Renal cortex interstitium (tissue), 11 donors: Measurements from ENCODE around the gene RPTOR. TPM values are rescaled to one million over a fixed set of nuclear protein-coding genes. Genes with fewer than 3 reads are reported as not detected.

ENCODE experiments used
- DNase-seq, 11 donors: peaks; one replicate each; pipeline ENCODE4 v3.0.0-alpha.2; 2013; ENCODE audit warnings: low read depth in 9 of 11, low spot score in 4 of 11; ENCODE audit errors: extremely low read depth in 1 of 11
- polyA plus RNA-seq, 3 donors: library from polyadenylated mRNA; unstranded; fragments of 120-200 nt; gene quantifications; one replicate each; pipeline ENCODE4 v1.2.1, GENCODE V29; 2013; ENCODE audit not compliant: insufficient read length in 3 of 3

The RPTOR gene
- polyA plus RNA-seq, 3 donors = 17.2 to 22.5 (median 21.4) TPM

DNA sequence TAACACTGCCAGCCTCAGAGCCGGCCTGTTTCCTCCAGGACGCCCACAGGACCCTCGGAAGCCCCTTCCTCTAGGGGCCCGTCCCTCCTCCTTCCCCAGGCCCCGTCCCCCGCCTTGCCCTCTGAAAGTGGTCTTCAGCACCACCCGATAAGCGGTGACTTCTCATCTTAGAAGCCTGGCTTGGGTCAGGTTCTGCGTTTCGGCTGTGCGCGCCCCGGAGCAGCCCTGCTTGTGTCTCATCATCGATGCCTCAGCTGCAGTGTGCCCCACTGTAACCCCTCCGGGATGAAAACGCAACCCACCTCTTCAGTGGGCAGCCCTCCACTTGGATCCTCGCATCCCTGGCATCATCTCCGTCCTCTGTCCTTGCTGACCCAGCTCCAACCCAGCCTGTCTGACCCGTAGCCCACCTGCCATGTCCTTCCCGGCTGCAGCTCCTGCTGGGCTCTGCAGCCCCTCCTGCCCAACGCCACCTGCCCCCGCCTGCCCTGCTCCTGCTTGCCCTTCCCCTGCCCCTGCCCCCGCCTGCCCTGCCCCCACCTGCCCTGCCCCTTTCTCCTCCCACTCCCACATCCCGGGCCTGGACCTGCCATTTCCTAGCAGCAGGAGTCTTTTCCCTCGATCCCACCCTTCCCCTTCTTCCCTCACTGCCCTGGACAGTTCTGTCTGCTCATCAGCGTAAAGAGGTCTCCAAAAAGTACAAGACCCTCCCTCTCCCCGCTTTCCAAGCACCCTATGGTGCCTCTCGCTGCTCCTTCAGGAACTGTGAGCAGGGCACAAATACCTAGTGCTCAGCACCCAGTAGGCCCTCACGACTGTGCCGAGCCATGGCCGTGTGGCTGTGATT lies 334.5 kb downstream of the RPTOR start:
- no peak for DNase-seq

DNA sequence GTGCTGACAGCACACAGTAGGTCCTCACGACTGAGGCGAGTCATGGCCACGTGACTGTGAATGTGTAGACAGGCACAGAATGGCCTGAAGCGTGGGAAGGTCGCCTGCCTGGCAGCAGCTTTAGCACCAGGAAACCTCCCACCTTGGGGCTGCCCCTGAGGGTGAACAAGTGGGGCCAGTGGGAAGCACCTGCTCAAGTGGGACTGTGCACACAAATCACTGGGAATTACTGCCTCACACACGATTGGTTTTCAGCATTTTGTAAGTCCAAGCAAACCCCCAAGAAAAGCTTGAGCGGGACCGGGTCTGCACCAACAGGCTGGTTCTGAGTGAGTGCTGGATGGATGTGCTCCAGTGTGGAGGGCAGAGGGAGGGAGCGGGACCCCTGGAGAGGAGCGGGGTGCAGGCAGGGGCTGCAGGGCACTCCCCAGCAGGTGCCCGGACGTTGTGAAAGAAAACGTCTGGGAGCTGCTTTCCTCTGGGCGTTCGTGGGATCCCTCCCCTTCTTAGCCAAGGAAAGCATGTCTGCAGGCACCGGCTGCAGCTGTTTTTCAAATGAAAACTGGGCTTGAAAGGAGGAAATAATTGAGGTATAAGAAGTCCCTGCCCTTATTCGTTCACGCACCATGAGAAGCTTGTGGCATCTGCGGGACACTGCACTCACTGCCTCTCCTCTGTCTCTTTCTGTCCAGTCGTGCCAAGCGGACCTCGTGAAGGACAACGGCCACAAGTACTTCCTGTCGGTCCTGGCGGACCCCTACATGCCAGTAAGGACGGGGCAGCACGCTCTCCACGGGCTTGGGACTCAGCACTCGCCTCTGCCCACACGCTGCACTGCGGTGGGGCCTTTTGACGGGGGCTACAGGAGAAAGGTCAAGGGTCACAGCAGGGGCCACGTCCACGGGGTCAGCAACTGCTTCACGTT lies 335.3 kb downstream of the RPTOR start:
- DNase-seq = no peak

- no peak for DNase-seq
Observed at GRCh38 chr17:80880648-80880985, 336.0 kb downstream of the RPTOR start.

GRCh38 chr17:80881306-80881705 lies 336.7 kb downstream of the RPTOR start:
- DNase-seq = no peak

DNA sequence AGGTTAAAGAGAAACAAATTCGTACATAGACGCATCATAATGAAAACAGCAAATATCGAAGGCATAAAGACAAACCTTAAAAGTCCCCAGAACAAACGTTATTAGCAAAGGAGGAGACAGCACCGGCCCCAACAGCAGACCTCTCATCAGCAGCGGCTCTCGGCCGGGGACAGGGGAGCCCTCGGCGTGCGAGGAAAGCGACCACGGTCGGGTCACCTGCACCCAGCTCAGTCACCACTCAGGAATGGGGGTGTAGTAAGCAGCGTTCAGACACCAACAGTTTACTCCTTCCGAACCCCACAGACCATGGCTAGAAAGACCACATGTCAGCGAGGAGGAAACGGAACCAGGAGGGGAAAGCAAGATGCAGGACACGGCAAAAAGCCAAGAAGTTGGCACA lies 337.7 kb downstream of the RPTOR start:
- DNase-seq = no peak

- no peak for DNase-seq
Observed at GRCh38 chr17:80882926-80883685, 338.5 kb downstream of the RPTOR start.

DNA sequence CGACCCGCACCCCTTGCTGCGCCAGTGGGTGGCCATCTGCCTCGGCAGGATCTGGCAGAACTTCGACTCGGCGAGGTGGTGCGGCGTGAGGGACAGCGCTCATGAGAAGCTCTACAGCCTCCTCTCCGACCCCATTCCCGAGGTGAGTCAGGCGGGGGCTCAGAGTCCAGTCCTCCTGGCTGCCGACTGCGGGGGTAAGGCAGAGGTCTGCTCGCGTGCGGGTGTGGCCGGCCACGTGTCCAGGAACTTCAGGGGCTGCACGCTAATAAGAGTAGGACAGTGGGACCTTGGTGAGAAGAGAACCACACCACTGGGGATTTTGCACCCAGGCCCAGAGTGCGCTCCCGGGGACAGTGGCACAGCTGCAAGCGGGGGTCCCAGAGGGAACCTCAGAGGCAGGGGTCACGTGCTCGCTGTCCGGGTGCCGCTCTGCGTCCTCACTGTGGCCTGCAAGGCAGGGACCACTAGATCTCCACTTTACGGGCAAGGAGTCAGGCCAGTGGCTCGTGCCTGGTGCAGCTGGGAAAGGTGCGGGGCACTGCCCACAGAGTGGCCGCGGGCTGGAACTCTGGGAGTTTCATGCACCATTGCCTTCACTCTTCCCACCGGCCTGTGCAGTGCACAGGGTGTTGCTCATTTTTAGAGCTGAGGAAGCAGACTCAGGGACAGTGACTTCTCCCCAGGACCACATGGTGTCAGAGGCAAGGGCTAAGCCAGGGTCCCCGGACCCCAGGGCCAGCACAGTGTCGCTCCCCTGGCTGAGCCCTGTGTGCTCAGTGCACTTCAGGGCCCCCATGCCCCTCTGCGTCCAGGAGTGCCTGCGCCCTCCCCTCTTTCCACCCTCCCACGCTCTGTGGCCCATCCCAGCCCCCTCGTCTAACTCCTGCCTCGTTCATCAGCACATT lies 339.4 kb downstream of the RPTOR start:
- no peak for DNase-seq

DNA sequence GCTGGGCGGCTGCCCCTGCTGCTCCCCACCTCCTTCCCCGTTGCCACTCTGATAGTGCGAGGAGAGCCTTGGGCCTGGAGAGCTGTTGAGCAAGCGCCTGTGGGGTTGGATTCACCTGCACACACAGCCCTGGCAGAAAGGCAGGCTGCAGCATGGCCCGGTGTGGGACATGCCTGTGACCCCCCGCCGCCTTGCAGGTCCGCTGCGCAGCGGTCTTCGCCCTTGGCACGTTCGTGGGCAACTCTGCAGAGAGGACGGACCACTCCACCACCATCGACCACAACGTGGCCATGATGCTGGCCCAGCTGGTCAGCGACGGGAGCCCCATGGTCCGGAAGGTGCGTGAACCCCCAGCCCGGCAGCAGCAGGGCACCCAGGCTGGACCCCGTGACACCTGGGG lies 340.2 kb downstream of the RPTOR start:
- no peak for DNase-seq

- DNase-seq = no peak
Observed at GRCh38 chr17:80885947-80886582, 341.4 kb downstream of the RPTOR start.

DNA sequence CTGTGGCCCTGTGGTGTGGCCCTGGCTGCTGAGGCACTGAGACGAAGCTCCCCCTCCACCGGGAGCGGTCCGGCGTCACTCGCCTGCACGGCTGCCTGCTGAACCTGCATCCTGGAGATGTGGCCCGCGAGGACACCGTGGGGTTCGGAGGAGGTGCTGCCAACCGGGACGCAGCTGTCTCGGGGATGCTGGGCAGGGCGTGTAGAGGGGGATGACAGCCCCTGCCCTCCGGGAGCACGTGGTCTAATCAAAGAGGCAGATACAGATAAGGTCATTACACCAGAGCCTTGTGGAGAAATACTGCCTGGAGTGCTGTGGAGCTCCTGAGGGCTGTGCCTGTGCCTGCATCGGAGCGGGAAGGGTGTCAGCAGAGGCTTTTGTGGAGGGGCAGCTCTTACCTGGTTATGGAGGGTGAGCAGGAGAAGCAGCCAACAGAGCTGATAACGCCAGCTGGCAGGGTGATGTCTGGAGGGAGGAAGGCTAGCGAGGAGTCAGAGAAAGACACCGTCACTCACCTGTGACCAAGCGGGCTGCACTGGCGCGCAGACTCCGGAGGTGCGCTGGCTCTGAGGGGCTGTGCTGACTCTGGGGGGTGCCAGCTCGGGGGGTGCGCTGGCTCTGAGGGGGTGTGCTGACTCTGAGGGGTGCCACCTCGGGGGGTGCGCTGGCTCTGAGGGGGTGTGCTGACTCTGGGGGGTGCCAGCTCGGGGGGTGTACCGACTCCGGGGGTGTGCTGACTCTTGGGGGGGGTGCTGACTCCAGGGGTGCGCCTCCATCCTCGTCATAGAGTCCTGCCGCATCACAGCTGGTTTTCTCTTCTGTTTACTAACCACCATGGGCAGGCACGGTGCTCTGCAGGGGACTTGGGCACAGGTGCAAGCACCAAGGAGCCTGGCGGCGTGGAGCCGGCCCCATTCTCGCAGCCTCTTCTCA lies 342.3 kb downstream of the RPTOR start:
- no peak for DNase-seq

DNA sequence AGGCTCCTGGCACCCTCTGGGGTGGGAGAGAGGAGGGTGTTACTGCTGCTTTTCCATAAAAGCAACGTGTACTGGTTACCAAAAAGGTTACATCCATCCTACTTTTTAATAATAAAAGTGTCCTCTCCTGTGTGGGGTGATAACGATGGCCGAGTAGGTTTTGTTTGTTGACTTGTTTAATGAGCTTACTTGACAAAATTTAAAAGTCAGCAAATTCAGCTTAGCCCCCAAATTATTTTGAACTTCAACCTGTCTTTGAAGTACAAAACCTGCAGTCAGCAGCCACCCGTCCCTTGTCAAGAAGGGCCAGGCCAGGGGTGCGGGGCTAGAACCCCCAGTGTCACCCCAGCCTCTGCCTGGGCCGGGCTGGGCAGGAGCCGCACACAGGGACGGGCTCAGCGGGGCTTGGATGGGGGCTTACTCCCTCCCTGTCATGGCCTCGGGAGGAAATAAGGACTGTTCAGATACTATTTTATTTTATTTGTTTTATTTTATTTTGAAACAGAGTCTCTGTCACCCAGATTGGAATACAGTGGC lies 343.1 kb downstream of the RPTOR start:
- DNase-seq = no peak

GRCh38 chr17:80888276-80889160 lies 343.9 kb downstream of the RPTOR start:
- no peak for DNase-seq

DNA sequence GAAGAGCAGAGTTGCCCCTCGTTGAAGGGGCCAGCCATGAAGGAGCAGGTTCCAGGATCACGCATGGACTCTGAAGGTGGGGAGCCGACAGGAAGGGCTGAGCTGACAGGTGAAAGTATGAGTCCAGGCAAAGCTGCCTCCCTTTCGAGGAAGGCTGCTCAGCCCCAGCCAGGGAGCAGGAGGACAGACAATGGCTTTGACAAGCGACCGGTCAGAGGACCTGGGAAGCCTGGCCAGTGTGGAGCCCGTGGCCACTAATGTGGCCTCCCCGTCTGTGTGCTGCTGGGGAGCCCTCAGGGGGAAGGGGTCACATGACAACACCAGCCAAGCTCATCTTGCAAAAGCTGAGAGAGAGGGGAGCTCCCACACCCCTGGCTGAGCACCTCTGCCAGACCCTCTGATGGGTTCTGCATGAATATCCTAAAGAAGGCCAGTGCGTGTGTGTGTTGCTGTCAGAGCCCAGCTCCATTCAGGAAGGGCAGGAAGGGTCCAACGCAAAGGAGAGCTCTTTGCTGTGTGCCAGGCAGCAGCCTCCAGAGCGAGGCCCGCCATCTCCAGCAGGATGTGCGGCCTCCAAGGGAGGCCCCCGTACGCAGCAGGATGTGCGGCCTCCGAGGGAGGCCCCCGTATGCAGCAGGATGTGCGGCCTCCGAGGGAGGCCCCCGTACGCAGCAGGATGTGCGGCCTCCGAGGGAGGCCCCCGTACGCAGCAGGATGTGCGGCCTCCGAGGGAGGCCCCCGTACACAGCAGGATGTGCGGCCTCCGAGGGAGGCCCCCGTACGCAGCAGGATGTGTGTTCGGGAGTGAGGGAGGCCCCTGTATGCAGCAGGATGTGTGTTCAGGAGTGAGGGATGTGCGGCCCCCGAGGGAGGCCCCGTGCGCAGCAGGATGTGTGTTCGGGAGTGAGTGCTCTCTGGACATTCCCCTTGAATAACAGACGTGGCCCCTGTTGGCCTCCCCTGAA lies 344.9 kb downstream of the RPTOR start:
- DNase-seq = no peak

DNA sequence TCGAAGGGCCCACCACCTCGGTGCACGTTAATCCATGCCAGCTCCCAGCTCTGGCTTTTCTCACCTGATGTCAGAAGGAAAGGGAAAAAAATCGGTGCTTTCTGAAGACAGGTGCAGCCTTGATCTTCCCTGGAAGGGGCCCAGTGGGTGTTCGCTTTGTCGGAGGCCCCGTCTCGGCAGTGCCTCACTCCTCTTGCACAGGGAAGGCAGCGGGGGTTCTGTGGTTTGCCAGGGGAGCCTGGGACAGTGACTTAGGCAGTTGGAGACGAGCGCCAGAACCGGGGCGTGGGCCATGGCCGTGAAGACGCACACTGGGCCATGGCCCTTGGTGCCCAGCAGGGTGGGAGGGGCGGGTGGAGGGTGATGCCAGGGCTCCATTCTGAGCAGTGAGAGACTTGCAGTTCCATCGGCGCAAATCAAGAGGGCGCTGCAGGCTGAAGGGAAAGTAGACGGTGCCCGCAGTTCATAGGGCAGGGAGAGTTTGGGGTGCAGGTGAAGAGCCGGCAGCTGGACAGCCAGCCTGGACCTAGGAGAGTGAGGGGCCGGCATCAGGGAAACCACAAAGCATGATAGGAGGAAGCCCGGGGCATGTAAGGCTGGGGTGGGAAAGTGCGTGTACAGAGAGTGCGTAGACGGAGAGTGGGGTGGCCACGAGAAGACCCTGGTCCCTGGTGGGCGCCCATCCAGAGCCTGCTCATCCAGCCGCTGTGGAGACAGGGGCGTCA lies 345.7 kb downstream of the RPTOR start:
- DNase-seq = no peak
